ENCODE measurements around the gene UBALD2. TPM values are rescaled to one million over a fixed set of nuclear protein-coding genes. Genes with fewer than 3 reads are reported as not detected.
A peak's percentile ranks its signal among the peaks of the same experiment; 100 is the strongest.

UBALD2 gene
- total and polyA plus RNA-seq, 9 donors = 3.6 to 21.9 (median 13.9) TPM

- Histone ChIP-seq H3K27ac (no peak overlapping the region), H3K4me3 (no peak overlapping the region), H3K4me1 (ENCODE audit: insufficient read depth) (no peaks in the 10 kb centered on the region), H3K27me3 (no peaks in the 10 kb centered on the region), H3K9me3 (no peaks in the 10 kb centered on the region), H3K36me3 (no peaks in the 10 kb centered on the region)
- intact Hi-C loops (cut with DNase I) = no loop called here
- no peak for DNase-seq
- TF ChIP-seq EP300 (IDR thresholded peaks at IDR 0.05) (no peak), POLR2A (IDR thresholded peaks at IDR 0.05) (no peak)
- TF ChIP-seq, protein P1, sequence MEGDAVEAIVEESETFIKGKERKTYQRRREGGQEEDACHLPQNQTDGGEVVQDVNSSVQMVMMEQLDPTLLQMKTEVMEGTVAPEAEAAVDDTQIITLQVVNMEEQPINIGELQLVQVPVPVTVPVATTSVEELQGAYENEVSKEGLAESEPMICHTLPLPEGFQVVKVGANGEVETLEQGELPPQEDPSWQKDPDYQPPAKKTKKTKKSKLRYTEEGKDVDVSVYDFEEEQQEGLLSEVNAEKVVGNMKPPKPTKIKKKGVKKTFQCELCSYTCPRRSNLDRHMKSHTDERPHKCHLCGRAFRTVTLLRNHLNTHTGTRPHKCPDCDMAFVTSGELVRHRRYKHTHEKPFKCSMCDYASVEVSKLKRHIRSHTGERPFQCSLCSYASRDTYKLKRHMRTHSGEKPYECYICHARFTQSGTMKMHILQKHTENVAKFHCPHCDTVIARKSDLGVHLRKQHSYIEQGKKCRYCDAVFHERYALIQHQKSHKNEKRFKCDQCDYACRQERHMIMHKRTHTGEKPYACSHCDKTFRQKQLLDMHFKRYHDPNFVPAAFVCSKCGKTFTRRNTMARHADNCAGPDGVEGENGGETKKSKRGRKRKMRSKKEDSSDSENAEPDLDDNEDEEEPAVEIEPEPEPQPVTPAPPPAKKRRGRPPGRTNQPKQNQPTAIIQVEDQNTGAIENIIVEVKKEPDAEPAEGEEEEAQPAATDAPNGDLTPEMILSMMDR (IDR thresholded peaks at IDR 0.05) = no peak
- 91 to 93% (median 93%) methylated on average over 7 of the region's 7 CpGs for WGBS, 3 donors
Measured at GRCh38 chr17:76237859-76238313, 27.3 kb upstream of the UBALD2 start.

DNA sequence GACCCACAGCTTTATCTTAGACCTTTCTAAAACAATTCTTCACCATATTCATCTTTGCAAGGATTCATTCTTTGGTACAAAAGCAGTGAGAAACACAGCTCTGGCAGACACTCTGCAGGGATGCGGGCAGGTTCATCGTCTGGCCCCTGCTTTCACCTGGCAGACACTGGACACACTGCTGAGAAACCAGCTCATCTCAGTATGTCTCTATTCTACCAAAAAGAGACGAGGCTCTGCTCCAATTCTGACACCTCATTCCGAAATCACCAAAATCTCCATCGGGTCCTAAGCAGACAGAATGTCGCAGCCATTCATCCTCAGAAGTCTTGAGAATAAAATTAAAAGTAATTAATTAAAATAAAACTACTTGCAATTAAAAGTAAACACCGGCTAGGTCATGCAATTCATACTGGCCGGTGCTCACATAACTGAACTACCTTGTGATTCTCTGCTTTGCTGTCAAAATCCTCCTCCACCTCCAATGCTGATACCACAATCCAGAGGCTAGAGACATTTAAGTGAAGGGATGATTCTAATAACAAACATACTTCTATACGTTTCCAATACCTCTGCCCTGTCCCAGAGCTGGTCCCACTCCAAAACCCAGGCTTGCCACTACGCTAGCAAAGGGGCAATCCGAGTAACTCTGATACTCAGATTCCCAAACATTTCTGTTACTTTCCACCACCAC, 26.2 kb upstream of the UBALD2 start:
- no peak for DNase-seq
- intact Hi-C loops (cut with DNase I) = no loop called here
- Histone ChIP-seq H3K4me3 (no peak overlapping the region), H3K27ac (no peak overlapping the region), H3K4me1 (ENCODE audit: insufficient read depth) (no peaks in the 10 kb centered on the region), H3K27me3 (no peaks in the 10 kb centered on the region), H3K9me3 (no peaks in the 10 kb centered on the region), H3K36me3 (no peaks in the 10 kb centered on the region)
- TF ChIP-seq EP300 (IDR thresholded peaks at IDR 0.05) = no peak
- TF ChIP-seq, protein P1 (IDR thresholded peaks at IDR 0.05) = no peak
- TF ChIP-seq POLR2A (IDR thresholded peaks at IDR 0.05) = no peak
- 34 to 48% (median 40%) methylated on average over 11 of the region's 11 CpGs for WGBS, 3 donors

DNA sequence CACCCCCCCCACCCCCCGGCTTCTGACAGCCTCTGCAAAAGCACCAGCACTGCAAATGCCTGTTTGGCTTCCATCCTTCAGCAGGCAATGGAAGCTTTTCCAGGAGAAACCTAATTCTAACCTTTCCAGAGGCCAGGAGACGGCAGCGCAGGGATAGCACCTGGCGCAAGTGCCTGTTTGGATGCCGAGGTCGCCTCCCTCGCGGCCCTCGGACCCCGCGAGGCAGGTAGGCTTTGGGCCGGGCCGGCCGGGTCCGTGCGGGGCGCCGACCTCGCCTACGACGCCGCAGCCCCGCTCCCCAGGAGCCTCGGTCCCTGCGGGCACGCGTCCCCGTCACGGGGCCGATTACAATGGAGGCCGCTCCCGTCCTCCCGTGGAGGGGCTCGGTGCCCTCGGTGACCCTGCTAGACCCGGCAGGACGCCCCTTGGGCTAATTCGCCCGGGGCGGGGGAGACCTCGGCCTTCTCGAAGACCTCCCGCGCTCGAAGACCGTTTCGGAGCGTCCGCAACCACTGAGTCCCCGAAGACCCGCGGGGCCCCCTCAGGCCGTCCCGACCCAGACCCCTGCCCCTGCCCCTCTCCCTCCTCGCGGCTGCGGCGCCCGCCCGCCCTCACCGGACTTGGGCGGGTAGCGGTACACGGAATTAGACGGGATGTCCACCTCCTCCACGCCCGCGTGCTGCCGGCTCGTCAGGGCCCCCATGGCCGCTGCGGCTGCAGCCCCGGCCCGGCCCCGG, 25.4 kb upstream of the UBALD2 start:
- Histone ChIP-seq H3K4me3 (peak overlapping the region; percentile 36), H3K27ac (no peak overlapping the region), H3K36me3 (no peaks in the 10 kb centered on the region), H3K27me3 (no peaks in the 10 kb centered on the region), H3K4me1 (ENCODE audit: insufficient read depth) (no peaks in the 10 kb centered on the region), H3K9me3 (no peaks in the 10 kb centered on the region)
- peak in 2 of 5 donors; percentile 35 to 44 for DNase-seq
- TF ChIP-seq EP300 (IDR thresholded peaks at IDR 0.05) = no peak
- TF ChIP-seq POLR2A (IDR thresholded peaks at IDR 0.05) = no peak
- TF ChIP-seq, protein P1 (IDR thresholded peaks at IDR 0.05) = no peak
- intact Hi-C loops (cut with DNase I) = no loop called here
- WGBS, 3 donors = 2 to 5% (median 3%) methylated on average over 32 to 75 of the region's 75 CpGs

DNA sequence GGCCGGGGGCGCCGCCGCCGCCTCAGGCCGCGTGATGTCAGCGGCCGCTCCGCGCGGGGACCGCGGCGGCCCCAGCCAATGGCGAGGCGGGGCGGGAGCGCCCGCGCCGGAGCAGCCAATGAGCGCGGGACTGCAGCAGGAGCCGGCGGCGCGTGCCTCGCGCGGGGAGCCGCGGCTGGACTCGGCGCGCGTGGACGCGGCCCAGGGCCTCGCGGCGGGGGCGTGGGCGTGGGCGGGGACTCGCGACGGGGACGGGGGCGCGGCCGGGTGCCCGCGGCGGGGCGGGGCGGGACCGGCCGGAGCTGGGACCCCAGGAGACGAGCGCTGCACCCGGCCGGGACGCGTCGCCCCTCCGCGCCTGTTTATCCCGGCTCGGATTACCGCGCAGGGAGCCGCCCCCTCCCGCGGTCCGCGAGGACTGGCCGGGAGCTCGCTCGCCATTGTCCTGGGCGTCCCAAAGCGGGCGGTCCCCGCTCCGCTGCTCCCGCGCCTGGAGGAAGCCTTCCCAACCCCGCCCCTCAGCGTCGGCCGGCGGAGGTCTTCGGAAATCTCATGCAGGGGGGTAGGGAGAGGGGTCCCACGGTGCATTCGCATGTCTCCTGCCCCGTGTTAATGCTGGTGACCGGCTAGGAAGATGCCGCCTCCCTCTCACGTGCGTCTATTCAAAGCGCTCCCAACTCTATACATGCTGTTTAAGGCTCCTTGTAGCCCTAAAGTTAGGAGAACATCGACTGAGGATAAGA, 24.5 kb upstream of the UBALD2 start, which contains the start of gene RNF157:
Gene RNF157, minus strand, starts transcription at position 33 of the 743 bp plus-strand sequence. CDS start 253 bp downstream, outside the sequence.
- WGBS, 3 donors = 1% methylated on average over 40 to 97 of the region's 102 CpGs
- peak; percentile 33 to 72 (median 51) for DNase-seq
- no peaks in the 10 kb centered on the region for H3K4me1 ChIP-seq (ENCODE audit: insufficient read depth)
- no peaks in the 10 kb centered on the region for H3K9me3 ChIP-seq
- H3K36me3 ChIP-seq = no peaks in the 10 kb centered on the region
- peak within 1 kb of the TSS; percentile 46 for H3K4me3 ChIP-seq
- H3K27me3 ChIP-seq = no peaks in the 10 kb centered on the region
- intact Hi-C loops (cut with DNase I) = no loop called here
- TF ChIP-seq POLR2A (IDR thresholded peaks at IDR 0.05) = no peak
- TF ChIP-seq EP300 (IDR thresholded peaks at IDR 0.05) = no peak
- TF ChIP-seq, protein P1 (IDR thresholded peaks at IDR 0.05) = no peak
- no peak within 1 kb of the TSS for H3K27ac ChIP-seq
